ENCODE data around the gene SAFB.
A peak's percentile ranks its signal among the peaks of the same experiment; 100 is the strongest.
"Not testable (repeated sequence)": the region's sequence is repeated elsewhere in the genome, so short reads cannot be mapped to it uniquely, and the experiment has no call there.

SAFB gene

DNA sequence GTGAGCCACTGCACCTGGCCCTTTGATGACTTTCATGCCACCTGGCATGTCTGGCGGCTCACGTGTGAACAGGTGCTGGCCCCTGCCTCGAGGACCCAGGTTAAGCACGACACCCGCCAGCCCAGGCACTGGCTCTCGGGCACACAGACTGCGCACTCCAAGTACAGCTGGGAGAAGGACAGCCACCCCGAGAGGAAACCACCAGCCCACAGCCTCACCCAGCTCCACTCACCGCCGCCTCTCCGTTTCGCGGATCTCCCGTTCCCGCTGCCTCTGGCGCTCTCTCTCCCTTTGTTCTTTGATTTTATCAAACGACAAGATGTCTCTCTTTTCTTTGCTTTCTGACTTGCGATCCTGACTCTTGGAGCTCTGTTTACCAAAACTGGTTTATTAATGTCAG lies 27.8 kb upstream of the SAFB start:
- DNase-seq (ENCODE audit: low read depth in 3 of 3), result no peak

DNA sequence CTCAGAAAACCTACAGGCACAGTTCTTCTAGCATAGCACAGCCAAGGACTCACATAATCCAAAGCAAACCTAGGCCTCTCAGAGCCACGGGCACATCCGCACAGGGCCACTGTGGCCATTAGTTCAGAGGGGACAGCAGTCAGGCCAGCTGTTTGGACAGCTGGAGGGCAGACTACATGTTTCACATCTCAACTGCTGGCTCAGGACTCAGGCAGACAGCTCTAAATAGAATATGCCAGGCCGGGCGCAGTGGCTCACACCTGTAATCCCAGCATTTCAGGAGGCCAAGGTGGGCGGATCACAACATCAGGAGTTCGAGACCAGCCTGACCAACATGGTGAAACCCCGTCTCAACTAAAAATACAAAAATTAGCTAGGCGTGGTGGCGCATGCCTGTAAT lies 27.1 kb upstream of the SAFB start:
- no peak for DNase-seq (ENCODE audit: low read depth in 3 of 3)

- DNase-seq (ENCODE audit: low read depth in 3 of 3), result no peak
These were observed 22.1 kb upstream of the SAFB start for GRCh38 chr19:5600797-5601196.

- DNase-seq (ENCODE audit: low read depth in 3 of 3), result no peak
These were observed 19.3 kb upstream of the SAFB start for GRCh38 chr19:5603626-5604025.

- no peak for DNase-seq (ENCODE audit: low read depth in 3 of 3)
These were observed 17.5 kb upstream of the SAFB start for GRCh38 chr19:5605362-5605761.

GRCh38 chr19:5607318-5608275 lies 15.3 kb upstream of the SAFB start:
- DNase-seq (ENCODE audit: low read depth in 3 of 3), result no peak

GRCh38 chr19:5608291-5608690 lies 14.6 kb upstream of the SAFB start:
- DNase-seq (ENCODE audit: low read depth in 3 of 3), result no peak

- DNase-seq (ENCODE audit: low read depth in 3 of 3), result not testable (repeated sequence)
These were observed 14.1 kb upstream of the SAFB start for GRCh38 chr19:5608766-5609165.

GRCh38 chr19:5609881-5610448 lies 12.9 kb upstream of the SAFB start:
- no peak for DNase-seq (ENCODE audit: low read depth in 3 of 3)

DNA sequence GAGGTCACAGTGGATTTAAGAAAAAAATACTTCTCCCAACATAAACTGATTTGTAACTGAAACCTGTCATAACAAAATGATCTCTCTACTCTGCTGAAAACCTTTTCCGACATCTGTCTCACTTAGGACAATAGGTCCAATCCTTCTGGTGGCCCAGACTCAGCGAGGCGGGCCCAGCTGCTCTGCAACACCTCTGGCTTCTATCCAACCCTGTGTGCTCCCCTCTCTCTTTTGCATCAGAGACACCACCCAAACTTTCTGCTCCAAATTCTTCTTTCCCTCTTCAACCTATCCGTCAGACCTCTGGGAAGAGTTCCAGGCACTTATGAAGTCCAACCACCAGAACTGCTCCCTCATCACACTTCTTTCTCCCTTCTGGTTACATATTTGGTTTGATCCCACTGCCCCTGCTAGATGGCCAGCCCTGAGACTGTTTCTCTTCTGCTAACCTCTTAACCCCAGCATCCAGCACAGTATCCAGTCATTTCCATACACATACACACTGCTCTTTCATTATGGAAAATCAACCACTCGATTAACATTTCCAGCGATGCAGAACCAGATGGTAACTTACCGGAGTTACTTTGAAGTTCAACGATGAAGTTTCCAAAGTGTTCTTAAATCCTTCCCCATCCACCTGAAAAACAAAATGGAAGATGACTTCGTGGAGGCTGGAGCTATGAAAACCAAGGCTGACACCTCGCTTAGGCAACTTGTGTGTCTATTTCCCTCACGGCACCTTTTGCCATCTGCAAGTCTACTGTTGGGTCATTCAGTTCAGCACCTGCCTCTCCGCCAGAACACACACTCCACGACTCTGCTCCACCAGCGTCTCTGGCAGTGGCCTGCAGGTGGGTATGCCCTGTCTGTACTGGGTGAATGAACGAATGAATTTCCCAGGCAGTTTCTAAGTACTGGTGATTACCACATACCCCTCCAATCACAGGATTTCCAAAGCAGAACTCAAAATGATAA lies 9.7 kb upstream of the SAFB start:
- no peak for DNase-seq (ENCODE audit: low read depth in 3 of 3)

GRCh38 chr19:5615756-5616327 lies 7.0 kb upstream of the SAFB start:
- DNase-seq (ENCODE audit: low read depth in 3 of 3), result no peak

DNA sequence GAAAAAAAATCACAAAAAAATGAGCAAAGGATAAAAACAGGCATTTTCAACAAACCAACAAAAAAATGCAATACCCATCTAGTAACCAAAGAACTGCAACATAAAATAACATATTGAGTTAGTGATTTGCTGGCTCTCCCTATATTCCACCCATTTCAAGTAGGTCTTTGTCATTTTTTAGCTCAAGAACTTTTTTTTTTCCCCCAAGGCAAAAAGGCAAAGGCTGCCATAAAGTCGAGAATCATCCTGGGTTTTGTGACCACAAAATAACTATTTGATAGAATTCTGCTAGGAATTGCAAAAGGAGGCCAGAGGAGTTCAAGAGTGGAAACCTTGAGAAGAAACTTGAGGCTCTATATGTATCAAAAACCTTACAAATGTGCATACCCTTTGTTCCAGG lies 5.8 kb upstream of the SAFB start:
- DNase-seq (ENCODE audit: low read depth in 3 of 3), result no peak

- no peak for DNase-seq (ENCODE audit: low read depth in 3 of 3)
These were observed 4.3 kb upstream of the SAFB start for GRCh38 chr19:5618591-5618990.

GRCh38 chr19:5619946-5620345 lies 2.9 kb upstream of the SAFB start:
- DNase-seq (ENCODE audit: low read depth in 3 of 3), result no peak

GRCh38 chr19:5621311-5621944 lies 1.5 kb upstream of the SAFB start:
- no peak for DNase-seq (ENCODE audit: low read depth in 3 of 3)

DNA sequence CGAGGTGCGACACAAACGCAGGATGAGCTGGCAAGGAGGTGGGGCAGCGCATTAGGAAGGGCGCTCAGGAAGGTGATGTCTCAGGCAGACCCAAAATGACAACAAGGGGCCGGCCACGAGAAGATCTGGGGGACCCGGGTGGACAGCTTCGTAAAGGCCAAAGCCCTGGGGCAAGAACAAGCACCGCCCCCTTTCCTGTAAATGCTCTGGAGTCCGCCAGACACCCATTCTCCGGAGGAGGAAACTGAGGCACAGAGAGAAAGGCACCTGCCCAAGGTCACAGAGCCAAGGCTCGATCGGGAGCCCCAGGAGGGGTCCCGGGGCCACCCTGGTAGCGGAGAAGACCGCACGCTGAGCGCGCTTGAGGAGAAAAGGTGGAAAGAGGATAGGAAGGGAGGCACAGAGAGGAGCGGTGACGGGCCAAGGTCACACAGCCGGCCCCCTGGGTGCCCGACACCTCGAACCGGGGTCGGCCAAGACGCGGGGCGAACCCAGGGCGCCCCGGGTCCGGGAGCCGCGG lies 878 bp upstream of the SAFB start:
- peak in 1 of 3 donors; percentile 10 for DNase-seq (ENCODE audit: low read depth in 3 of 3)

DNA sequence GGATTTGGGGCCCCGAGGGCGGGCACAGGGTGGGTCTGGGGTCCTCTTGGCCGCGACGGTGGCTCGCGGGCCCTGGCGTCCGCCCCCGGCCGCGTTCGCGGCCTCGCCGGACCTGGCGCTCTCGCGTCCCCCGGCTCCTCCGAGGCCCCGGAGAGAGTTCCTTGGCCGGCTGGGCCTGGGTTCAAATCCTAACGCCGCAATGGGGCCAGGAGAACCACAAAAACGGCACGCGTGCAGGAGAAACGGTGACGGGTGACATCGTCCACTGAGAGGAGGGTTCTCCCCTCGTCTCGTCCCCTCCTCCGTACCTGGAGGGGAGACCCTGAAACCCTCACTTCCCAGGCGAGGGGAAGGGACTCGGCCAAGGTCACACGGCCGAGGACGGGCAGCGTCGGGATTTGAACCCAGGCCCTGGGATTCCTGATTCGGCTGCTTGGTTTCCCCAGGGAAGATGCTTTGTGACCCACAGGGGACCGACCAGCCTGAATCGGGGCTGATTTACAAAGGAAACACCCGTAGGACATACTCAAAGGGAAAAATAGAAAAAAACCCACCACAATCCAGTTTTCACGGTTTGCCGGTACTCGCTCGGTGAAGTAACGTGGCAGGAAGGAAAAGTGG lies 624 bp downstream of the SAFB start:
- no peak for DNase-seq (ENCODE audit: low read depth in 3 of 3)

DNA sequence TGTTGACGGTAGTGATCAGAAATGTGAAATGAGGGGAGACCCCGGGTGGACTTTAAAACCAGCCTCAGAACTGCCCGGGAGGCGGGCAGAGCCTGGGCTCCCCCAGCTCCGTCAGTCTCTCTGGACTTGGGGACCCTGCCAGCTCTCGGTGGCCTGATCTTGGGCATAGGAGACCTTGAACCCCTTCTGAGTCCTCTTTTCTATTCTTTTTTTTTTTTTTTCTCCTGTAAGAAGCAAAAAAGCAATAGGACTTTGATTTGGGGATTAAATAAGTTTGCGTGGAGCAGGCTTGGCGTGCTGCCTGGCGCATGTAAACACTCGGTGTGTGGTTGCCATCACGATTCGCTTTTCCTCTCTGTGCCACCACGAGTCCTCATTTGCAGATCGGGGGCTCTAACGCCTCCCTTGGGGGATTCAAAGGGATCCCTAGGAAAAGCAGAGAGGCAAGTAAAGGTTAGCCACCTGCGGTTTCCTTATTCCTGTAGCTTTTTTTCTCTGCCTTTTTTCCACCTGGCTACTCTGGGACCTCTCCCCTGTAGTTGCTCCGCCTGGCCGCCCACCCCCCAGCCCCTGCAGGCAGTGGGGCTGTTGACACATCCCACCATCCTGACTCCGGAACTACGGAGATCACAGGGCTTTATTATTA lies 1.3 kb downstream of the SAFB start:
- DNase-seq (ENCODE audit: low read depth in 3 of 3), result no peak

- no peak for DNase-seq (ENCODE audit: low read depth in 3 of 3)
These were observed 1.9 kb downstream of the SAFB start for GRCh38 chr19:5624741-5625278.

DNA sequence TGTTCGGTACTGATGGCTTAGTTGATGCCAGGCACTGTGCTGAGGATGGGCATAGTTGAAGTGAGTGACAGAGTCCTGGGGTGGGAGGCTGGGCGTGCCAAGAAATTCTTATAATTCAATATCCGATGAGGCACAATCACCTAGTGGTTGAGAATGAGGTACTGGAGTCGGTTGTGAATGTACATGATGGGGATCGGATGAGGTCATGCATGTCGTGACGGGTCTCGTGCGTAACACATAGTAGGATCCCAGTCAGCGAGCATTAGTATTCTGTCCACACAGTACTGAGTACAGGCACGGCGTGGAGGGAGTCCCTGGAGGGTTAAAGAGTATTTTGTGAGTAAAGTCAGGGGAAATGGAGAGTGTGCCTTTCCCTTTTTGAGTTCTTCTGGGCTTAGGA lies 2.8 kb downstream of the SAFB start:
- DNase-seq (ENCODE audit: low read depth in 3 of 3), result no peak

Data from stimulated activated CD4-positive, alpha-beta T cell treated with anti-CD3 and anti-CD28 coated beads, TNF-alpha, amount 100 ng/mL, for 48 hours (primary cell).